Liver (tissue), 9 donors: ENCODE data around the gene CX3CL1. TPM values are rescaled to one million over a fixed set of nuclear protein-coding genes. Genes with fewer than 3 reads are reported as not detected.

Experiments
- DNase-seq: peaks from one replicate; pipeline ENCODE4 v3.0.0-alpha.2; 2017; ENCODE audit warnings: low spot score
- H3K27ac ChIP-seq, 2 donors: one replicate each; pipeline ENCODE4 v1.7.0; 2013; ENCODE audit warnings: inconsistent platforms in 2 of 2, low read length in 2 of 2, control low read depth in 1 of 2, low read depth in 1 of 2, mild to moderate bottlenecking in 1 of 2
- H3K27me3 ChIP-seq, 4 donors: one replicate each; pipeline versions ENCODE4 v1.6.1 to v1.7.0; 2013; ENCODE audit warnings: low read length in 3 of 4, inconsistent platforms in 1 of 4, mild to moderate bottlenecking in 1 of 4, moderate library complexity in 1 of 4; ENCODE audit not compliant: control insufficient read depth in 4 of 4, insufficient read depth in 4 of 4
- H3K36me3 ChIP-seq, 4 donors: one replicate each; pipeline versions ENCODE4 v1.6.1 to v1.7.0; 2013; ENCODE audit warnings: low read length in 3 of 4, mild to moderate bottlenecking in 3 of 4, low read depth in 1 of 4, moderate library complexity in 1 of 4; ENCODE audit not compliant: control insufficient read depth in 4 of 4, insufficient read depth in 3 of 4
- H3K4me1 ChIP-seq, 4 donors: one replicate each; pipeline versions ENCODE4 v1.6.1 to v1.7.0; 2013; ENCODE audit warnings: low read length in 3 of 4, mild to moderate bottlenecking in 3 of 4, moderate library complexity in 1 of 4; ENCODE audit not compliant: control insufficient read depth in 4 of 4, insufficient read depth in 4 of 4
- H3K4me3 ChIP-seq, 3 donors: one replicate each; pipeline versions ENCODE4 v1.6.1 to v1.7.0; 2013; ENCODE audit warnings: low read length in 3 of 3, control low read depth in 1 of 3, low read depth in 1 of 3, mild to moderate bottlenecking in 1 of 3
- H3K9ac ChIP-seq, 2 donors: one replicate each; pipeline ENCODE4 v1.7.0; 2013; ENCODE audit warnings: low read length in 2 of 2, mild to moderate bottlenecking in 2 of 2, moderate library complexity in 2 of 2, control low read depth in 1 of 2, low read depth in 1 of 2
- H3K9me3 ChIP-seq, 4 donors: one replicate each; pipeline versions ENCODE4 v1.6.1 to v1.7.0; 2013; ENCODE audit warnings: low read length in 3 of 4; ENCODE audit not compliant: control insufficient read depth in 4 of 4
- ATF3 ChIP-seq: IDR thresholded peaks from 2 replicates; pipeline ENCODE4 v1.6.1; 2016; ENCODE audit warnings: antibody characterized with exemption
- EGR1 ChIP-seq, 2 donors: IDR thresholded peaks; 2 replicates each; pipeline ENCODE4 v1.6.1; 2016 to 2018; ENCODE audit warnings: antibody characterized with exemption in 2 of 2, low read depth in 2 of 2
- FOXA2 ChIP-seq: IDR thresholded peaks from 2 replicates; pipeline ENCODE4 v1.6.1; 2016; ENCODE audit warnings: antibody characterized with exemption
- GABPA ChIP-seq, 2 donors: IDR thresholded peaks in 1 of 2; conservative IDR thresholded peaks in 1 of 2; 2 replicates each; pipeline ENCODE4 v1.6.1; 2016; ENCODE audit warnings: antibody characterized with exemption in 2 of 2, mild to moderate bottlenecking in 1 of 2, moderate library complexity in 1 of 2
- HNF4A ChIP-seq, 2 donors: conservative IDR thresholded peaks; 2 replicates each; pipeline ENCODE4 v1.6.1; 2016; ENCODE audit warnings: antibody characterized with exemption in 2 of 2, mild to moderate bottlenecking in 2 of 2
- HNF4G ChIP-seq: IDR thresholded peaks from 2 replicates; pipeline ENCODE4 v1.6.1; 2016; ENCODE audit warnings: antibody characterized with exemption
- JUND ChIP-seq, 2 donors: IDR thresholded peaks; 2 replicates each; pipeline ENCODE4 v1.6.1; 2016; ENCODE audit warnings: antibody characterized with exemption in 2 of 2
- NR2F2 ChIP-seq: IDR thresholded peaks from 2 replicates; pipeline ENCODE4 v1.6.1; 2016; ENCODE audit warnings: antibody characterized with exemption
- RAD21 ChIP-seq, 2 donors: IDR thresholded peaks; 2 replicates each; pipeline ENCODE4 v1.6.1; 2016; ENCODE audit warnings: antibody characterized with exemption in 2 of 2, mild to moderate bottlenecking in 2 of 2
- RXRA ChIP-seq, 2 donors: IDR thresholded peaks; 2 replicates each; pipeline ENCODE4 v1.6.1; 2017 to 2018; ENCODE audit warnings: antibody characterized with exemption in 2 of 2, mild to moderate bottlenecking in 1 of 2
- YY1 ChIP-seq: IDR thresholded peaks from 2 replicates; pipeline ENCODE4 v1.6.1; 2016; ENCODE audit warnings: antibody characterized with exemption, mild to moderate bottlenecking
- WGBS: extraction: QIAGEN DNeasy Blood & Tissue Kit; methylation state at CpG from one replicate; pipeline ENCODE4 v1.1.7; 2013; 5-methylcytosine and 5-hydroxymethylcytosine counted together
- polyA plus RNA-seq, 2 donors: library from polyadenylated mRNA; stranded (reverse) in 1 of 2; unstranded in 1 of 2; fragments of 200-250 nt in 1 of 2; fragments of >200 nt in 1 of 2; fragmentation: Nextera tagmentation in 1 of 2; extraction: Ambion mirVana in 1 of 2; gene quantifications; one replicate each; pipeline versions ENCODE4 v1.2.1 to v1.2.3, GENCODE V29; 2013 to 2015
- total RNA-seq, 2 donors: library from RNA; depleted of rRNA; stranded (reverse); fragments of >200 nt; gene quantifications; one replicate each; pipeline ENCODE4 v1.2.3, GENCODE V29; 2014
- TF ChIP-seq, protein P1 (sequence below): IDR thresholded peaks from 2 replicates; pipeline ENCODE4 v1.6.1; 2016; ENCODE audit warnings: antibody characterized with exemption, mild to moderate bottlenecking
- TF ChIP-seq, protein P2 (sequence below): IDR thresholded peaks from 2 replicates; pipeline ENCODE4 v1.6.1; 2016; ENCODE audit warnings: antibody characterized with exemption
- donor health status: healthy.
- donor health status: healthy.
- donor health status: healthy.
- donor health status: healthy.
- donor health status: healthy.

CX3CL1 gene
- total and polyA plus RNA-seq, 4 donors, result 2.5 to 5.9 (median 5.1) TPM

- no peaks in the 10 kb centered on the region for H3K9me3 ChIP-seq
- no peaks in the 10 kb centered on the region for H3K27me3 ChIP-seq
- no peak for TF ChIP-seq RAD21 (IDR thresholded peaks at IDR 0.05)
- no peak for TF ChIP-seq FOXA2
- TF ChIP-seq, protein P1, sequence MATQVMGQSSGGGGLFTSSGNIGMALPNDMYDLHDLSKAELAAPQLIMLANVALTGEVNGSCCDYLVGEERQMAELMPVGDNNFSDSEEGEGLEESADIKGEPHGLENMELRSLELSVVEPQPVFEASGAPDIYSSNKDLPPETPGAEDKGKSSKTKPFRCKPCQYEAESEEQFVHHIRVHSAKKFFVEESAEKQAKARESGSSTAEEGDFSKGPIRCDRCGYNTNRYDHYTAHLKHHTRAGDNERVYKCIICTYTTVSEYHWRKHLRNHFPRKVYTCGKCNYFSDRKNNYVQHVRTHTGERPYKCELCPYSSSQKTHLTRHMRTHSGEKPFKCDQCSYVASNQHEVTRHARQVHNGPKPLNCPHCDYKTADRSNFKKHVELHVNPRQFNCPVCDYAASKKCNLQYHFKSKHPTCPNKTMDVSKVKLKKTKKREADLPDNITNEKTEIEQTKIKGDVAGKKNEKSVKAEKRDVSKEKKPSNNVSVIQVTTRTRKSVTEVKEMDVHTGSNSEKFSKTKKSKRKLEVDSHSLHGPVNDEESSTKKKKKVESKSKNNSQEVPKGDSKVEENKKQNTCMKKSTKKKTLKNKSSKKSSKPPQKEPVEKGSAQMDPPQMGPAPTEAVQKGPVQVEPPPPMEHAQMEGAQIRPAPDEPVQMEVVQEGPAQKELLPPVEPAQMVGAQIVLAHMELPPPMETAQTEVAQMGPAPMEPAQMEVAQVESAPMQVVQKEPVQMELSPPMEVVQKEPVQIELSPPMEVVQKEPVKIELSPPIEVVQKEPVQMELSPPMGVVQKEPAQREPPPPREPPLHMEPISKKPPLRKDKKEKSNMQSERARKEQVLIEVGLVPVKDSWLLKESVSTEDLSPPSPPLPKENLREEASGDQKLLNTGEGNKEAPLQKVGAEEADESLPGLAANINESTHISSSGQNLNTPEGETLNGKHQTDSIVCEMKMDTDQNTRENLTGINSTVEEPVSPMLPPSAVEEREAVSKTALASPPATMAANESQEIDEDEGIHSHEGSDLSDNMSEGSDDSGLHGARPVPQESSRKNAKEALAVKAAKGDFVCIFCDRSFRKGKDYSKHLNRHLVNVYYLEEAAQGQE, result no peak
- no peak for TF ChIP-seq HNF4A (conservative IDR thresholded peaks at IDR 0.05)
- no peak for TF ChIP-seq YY1
- no peak for TF ChIP-seq ATF3
- no peak for TF ChIP-seq EGR1 (IDR thresholded peaks at IDR 0.05; ENCODE audit: low read depth in 2 of 2)
- TF ChIP-seq NR2F2, result no peak
- H3K9ac ChIP-seq, result no peak overlapping the region
- DNase-seq, result no peak
- WGBS, result 57% methylated on average over 14 of the region's 14 CpGs
- no peak overlapping the region for H3K4me3 ChIP-seq
- no peak overlapping the region for H3K27ac ChIP-seq
- no peaks in the 10 kb centered on the region for H3K4me1 ChIP-seq
- no peaks in the 10 kb centered on the region for H3K36me3 ChIP-seq
Measured at GRCh38 chr16:57349212-57350031, 22.9 kb upstream of the CX3CL1 start.

DNA sequence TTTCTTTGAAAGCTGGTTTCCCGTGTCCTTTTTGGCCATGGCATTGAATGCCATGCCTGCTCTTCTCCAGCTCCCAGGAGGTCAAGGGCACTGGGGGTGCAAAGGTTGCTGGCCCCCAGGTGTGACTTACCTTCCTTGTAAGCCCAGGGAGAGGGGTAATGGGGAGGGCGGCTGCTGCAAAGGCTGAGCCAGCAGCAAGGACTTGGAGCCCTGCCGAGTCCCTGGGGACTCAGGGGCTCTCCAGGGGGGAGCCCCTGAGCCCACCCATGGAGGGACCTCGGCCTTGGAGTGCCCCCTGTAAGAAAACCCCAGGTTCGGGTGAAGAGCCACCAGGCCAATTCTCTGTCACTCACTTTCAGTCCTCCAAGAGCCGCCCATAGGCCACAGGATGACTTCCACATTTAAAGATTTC lies 19.6 kb upstream of the CX3CL1 start:
- Histone ChIP-seq H3K9ac (no peak overlapping the region), H3K4me3 (no peak overlapping the region), H3K4me1 (no peaks in the 10 kb centered on the region), H3K36me3 (no peaks in the 10 kb centered on the region), H3K9me3 (no peaks in the 10 kb centered on the region), H3K27me3 (no peaks in the 10 kb centered on the region), H3K27ac (no peak overlapping the region)
- 79% methylated on average over 6 of the region's 6 CpGs for WGBS
- no peak for DNase-seq
- TF ChIP-seq JUND (IDR thresholded peaks at IDR 0.05), result no peak
- TF ChIP-seq HNF4A (conservative IDR thresholded peaks at IDR 0.05), result no peak
- TF ChIP-seq RXRA (IDR thresholded peaks at IDR 0.05), result no peak
- TF ChIP-seq YY1, result no peak
- no peak for TF ChIP-seq HNF4G
- TF ChIP-seq, protein P2, sequence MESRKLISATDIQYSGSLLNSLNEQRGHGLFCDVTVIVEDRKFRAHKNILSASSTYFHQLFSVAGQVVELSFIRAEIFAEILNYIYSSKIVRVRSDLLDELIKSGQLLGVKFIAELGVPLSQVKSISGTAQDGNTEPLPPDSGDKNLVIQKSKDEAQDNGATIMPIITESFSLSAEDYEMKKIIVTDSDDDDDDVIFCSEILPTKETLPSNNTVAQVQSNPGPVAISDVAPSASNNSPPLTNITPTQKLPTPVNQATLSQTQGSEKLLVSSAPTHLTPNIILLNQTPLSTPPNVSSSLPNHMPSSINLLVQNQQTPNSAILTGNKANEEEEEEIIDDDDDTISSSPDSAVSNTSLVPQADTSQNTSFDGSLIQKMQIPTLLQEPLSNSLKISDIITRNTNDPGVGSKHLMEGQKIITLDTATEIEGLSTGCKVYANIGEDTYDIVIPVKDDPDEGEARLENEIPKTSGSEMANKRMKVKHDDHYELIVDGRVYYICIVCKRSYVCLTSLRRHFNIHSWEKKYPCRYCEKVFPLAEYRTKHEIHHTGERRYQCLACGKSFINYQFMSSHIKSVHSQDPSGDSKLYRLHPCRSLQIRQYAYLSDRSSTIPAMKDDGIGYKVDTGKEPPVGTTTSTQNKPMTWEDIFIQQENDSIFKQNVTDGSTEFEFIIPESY, result no peak

DNA sequence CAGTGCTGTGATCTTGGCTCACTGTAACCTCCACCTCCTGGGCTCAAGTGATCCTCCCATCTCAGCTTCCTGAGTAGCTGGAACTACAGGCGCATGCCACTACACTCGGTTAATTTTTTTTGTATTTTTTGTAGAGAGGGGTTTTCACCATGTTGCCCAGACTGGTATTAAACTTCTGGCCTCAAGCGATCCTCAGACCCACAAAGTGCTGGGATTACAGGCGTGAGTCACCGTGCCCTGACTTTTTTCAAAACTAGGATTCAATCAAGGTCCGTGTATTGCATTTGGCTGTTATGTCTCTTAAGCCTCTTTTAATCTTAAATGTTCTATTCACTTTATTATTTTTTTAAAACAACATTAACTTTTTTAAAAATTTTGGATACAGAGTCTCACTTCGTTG lies 18.0 kb upstream of the CX3CL1 start:
- Histone ChIP-seq H3K27ac (no peak overlapping the region), H3K9ac (no peak overlapping the region), H3K27me3 (no peaks in the 10 kb centered on the region), H3K9me3 (no peaks in the 10 kb centered on the region), H3K36me3 (no peaks in the 10 kb centered on the region), H3K4me3 (no peak overlapping the region), H3K4me1 (no peaks in the 10 kb centered on the region)
- 95% methylated on average over 7 of the region's 7 CpGs for WGBS
- DNase-seq, result no peak
- no peak for TF ChIP-seq EGR1 (IDR thresholded peaks at IDR 0.05; ENCODE audit: low read depth in 2 of 2)
- TF ChIP-seq JUND (IDR thresholded peaks at IDR 0.05), result no peak
- TF ChIP-seq RXRA (IDR thresholded peaks at IDR 0.05), result no peak
- TF ChIP-seq, protein P1, result no peak
- no peak for TF ChIP-seq HNF4G
- no peak for TF ChIP-seq NR2F2
- no peak for TF ChIP-seq GABPA (IDR thresholded peaks at IDR 0.05 in 1 of 2, conservative IDR thresholded peaks at IDR 0.05 in 1 of 2)
